Ectodermal cell (in vitro differentiated cells): ENCODE measurements around the gene THUMPD2.

Source experiments
- H3K27ac ChIP-seq: 2 replicates; pipeline ENCODE4 v1.7.0; 2013; ENCODE audit warnings: mild to moderate bottlenecking, low read depth, low read length; ENCODE audit not compliant: insufficient read depth, poor library complexity, severe bottlenecking
- H3K27me3 ChIP-seq: 2 replicates; pipeline ENCODE4 v1.7.0; 2013; ENCODE audit warnings: mild to moderate bottlenecking, low read length; ENCODE audit not compliant: insufficient read depth, control insufficient read depth, poor library complexity, severe bottlenecking
- H3K36me3 ChIP-seq: one replicate; pipeline ENCODE4 v1.7.0; 2013; ENCODE audit warnings: low read length; ENCODE audit not compliant: control insufficient read depth, insufficient read depth
- H3K4me1 ChIP-seq: one replicate; pipeline ENCODE4 v1.7.0; 2013; ENCODE audit warnings: low read length; ENCODE audit not compliant: control insufficient read depth, insufficient read depth
- H3K4me3 ChIP-seq: 2 replicates; pipeline ENCODE4 v1.7.0; 2013; ENCODE audit warnings: low read depth, low read length, control low read depth; ENCODE audit not compliant: insufficient read depth
- H3K9me3 ChIP-seq: 2 replicates; pipeline ENCODE4 v1.7.0; 2013; ENCODE audit warnings: mild to moderate bottlenecking, low read length, moderate library complexity; ENCODE audit not compliant: control insufficient read depth
- WGBS, 2 experiments: methylation state at CpG; one replicate each; pipeline ENCODE4 v1.1.7; 2013; ENCODE audit warnings: missing lambda C conversion rate in 2 of 2; 5-methylcytosine and 5-hydroxymethylcytosine counted together

Gene THUMPD2

DNA sequence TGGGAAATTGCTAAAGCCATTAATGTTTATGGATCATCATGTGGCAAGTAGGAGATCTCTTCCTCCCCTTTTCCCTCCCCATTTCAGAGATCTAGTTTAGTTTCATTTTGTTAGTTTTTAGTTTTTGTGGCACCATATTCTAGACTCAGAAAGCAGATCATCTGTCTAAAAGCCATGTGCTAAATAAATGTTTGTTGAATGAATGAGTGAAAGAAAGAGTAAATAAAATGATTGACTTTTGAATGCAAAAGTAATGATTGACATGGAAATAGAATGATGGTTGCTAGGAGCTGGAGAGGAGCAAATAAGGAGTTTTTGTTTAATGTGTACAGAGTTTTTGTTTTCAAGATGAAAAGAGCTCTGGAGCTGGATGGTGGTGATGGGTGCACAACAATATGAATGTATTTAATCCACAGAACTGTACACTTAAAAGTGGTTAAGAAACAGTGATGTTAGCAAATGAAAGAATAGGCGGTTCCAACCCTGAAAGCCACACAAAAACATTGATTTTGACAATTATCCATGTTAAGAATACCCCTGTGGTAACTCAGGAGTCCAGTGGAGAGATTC is 89.7 kb downstream of the THUMPD2 start:
- WGBS, 2 experiments = 60 to 89% methylated on average over 1 of the region's 1 CpG
- no peak overlapping the region for H3K4me3 ChIP-seq

GRCh38 chr2:39688181-39688580 is 90.9 kb downstream of the THUMPD2 start:
- H3K4me3 ChIP-seq = no peak overlapping the region
- no peaks in the 10 kb centered on the region for H3K9me3 ChIP-seq
- H3K4me1 ChIP-seq = no peaks in the 10 kb centered on the region
- H3K27me3 ChIP-seq = no peaks in the 10 kb centered on the region
- H3K27ac ChIP-seq = no peak overlapping the region
- WGBS, 2 experiments = 68 to 77% methylated on average over 2 of the region's 2 CpGs
- H3K36me3 ChIP-seq = no peaks in the 10 kb centered on the region

More for the DNA sequence above, 89.7 kb downstream of the THUMPD2 start:
- no peaks in the 10 kb centered on the region for H3K4me1 ChIP-seq
- H3K27me3 ChIP-seq = no peaks in the 10 kb centered on the region
- no peaks in the 10 kb centered on the region for H3K9me3 ChIP-seq
- H3K27ac ChIP-seq = no peak overlapping the region
- H3K36me3 ChIP-seq = no peaks in the 10 kb centered on the region

DNA sequence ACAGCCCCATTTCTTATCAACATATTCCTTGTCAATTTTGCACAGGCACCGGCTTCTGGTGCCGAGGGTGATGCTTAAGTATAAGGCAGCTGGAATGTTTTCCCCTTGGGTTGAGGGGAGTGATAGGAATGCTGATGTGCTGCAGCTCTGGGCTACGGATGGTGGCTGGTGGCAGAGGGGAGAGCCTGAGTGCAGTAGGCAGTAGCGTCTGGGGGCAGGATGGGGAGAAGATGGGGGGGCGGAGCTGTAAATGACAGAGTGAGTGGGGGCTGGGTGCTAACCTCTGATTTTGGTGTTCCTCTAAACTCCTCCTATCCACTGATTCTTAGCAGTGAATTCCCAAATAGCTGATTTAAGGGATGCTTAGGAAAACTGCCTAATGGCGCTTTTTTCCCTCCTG is 92.6 kb downstream of the THUMPD2 start:
- H3K4me1 ChIP-seq = no peaks in the 10 kb centered on the region
- no peaks in the 10 kb centered on the region for H3K9me3 ChIP-seq
- no peaks in the 10 kb centered on the region for H3K27me3 ChIP-seq
- H3K4me3 ChIP-seq = no peak overlapping the region
- H3K36me3 ChIP-seq = no peaks in the 10 kb centered on the region
- H3K27ac ChIP-seq = no peak overlapping the region
- 56 to 75% methylated on average over 6 of the region's 6 CpGs for WGBS, 2 experiments
